ENCODE results near the gene INTS15.

DNA sequence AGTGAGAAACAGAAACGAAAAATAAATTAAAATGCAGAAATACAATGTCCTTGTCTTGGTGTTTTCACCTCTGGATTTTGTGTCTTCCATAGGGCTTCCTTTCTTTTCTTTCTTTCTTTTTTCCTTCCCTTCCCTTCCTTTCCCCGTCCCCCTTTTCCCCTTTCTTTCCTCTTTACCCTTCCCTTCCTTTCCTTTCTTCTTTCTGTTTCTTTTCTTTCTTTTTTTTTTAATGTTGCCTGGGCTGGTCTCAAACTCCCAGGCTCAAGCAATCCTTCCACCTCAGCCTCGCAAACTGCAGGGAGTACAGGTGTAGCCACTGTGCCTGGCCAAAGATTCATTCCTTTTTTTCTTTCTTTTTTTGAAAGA, 34.4 kb downstream of the INTS15 start:
- TF ChIP-seq, protein P1, sequence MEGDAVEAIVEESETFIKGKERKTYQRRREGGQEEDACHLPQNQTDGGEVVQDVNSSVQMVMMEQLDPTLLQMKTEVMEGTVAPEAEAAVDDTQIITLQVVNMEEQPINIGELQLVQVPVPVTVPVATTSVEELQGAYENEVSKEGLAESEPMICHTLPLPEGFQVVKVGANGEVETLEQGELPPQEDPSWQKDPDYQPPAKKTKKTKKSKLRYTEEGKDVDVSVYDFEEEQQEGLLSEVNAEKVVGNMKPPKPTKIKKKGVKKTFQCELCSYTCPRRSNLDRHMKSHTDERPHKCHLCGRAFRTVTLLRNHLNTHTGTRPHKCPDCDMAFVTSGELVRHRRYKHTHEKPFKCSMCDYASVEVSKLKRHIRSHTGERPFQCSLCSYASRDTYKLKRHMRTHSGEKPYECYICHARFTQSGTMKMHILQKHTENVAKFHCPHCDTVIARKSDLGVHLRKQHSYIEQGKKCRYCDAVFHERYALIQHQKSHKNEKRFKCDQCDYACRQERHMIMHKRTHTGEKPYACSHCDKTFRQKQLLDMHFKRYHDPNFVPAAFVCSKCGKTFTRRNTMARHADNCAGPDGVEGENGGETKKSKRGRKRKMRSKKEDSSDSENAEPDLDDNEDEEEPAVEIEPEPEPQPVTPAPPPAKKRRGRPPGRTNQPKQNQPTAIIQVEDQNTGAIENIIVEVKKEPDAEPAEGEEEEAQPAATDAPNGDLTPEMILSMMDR (conservative IDR thresholded peaks at IDR 0.05), result no peak
- no peak for TF ChIP-seq EZH2 (IDR thresholded peaks at IDR 0.05; ENCODE audit: low read depth)
